H7 (cell line): ENCODE results near the gene SRF. TPM values are rescaled to one million over a fixed set of nuclear protein-coding genes. Genes with fewer than 3 reads are reported as not detected.

Experiments
- DNase-seq: peaks from one replicate; pipeline ENCODE4 v3.0.0; 2012
- H3K27me3 ChIP-seq: 2 replicates; pipeline ENCODE4 v1.6.0; 2011; ENCODE audit warnings: mild to moderate bottlenecking, low read length; ENCODE audit not compliant: control insufficient read depth, insufficient read depth
- H3K36me3 ChIP-seq: replicated peaks from 2 replicates; pipeline ENCODE4 v1.5.1; 2011; ENCODE audit warnings: low read length; ENCODE audit not compliant: control insufficient read depth, insufficient read depth
- H3K4me3 ChIP-seq: 2 replicates; pipeline ENCODE4 v1.5.1; 2011; ENCODE audit warnings: low read depth, mild to moderate bottlenecking, control low read depth, low read length, moderate library complexity; ENCODE audit not compliant: insufficient read depth
- total RNA-seq: library from RNA; depleted of rRNA; stranded (reverse); fragments of >200 nt; shearing (Covaris generic); gene quantifications from 2 replicates; pipeline ENCODE4 v1.2.3, GENCODE V29; 2014

Gene SRF
- total RNA-seq, 1 experiment from 2014 or later = 48.3 TPM

- Histone ChIP-seq H3K27me3 (no peaks in the 10 kb centered on the region), H3K36me3 (no peaks in the 10 kb centered on the region; the same call in 1 of the 2 replicates), H3K4me3 (no peak overlapping the region)
- no peak for DNase-seq
Observed at GRCh38 chr6:43204271-43205105, 33.4 kb downstream of the SRF start.

GRCh38 chr6:43205849-43206248, 34.8 kb downstream of the SRF start:
- Histone ChIP-seq H3K36me3 (no peaks in the 10 kb centered on the region; the same call in 1 of the 2 replicates), H3K27me3 (no peaks in the 10 kb centered on the region), H3K4me3 (no peak overlapping the region)
- no peak for DNase-seq

- no peaks in the 10 kb centered on the region for H3K27me3 ChIP-seq
- DNase-seq = no peak
- no peak overlapping the region for H3K4me3 ChIP-seq
- H3K36me3 ChIP-seq = no peaks in the 10 kb centered on the region
Observed at GRCh38 chr6:43207286-43207685, 36.2 kb downstream of the SRF start.

GRCh38 chr6:43211955-43212354, 40.9 kb downstream of the SRF start:
- Histone ChIP-seq H3K27me3 (no peaks in the 10 kb centered on the region), H3K36me3 (no peaks in the 10 kb centered on the region), H3K4me3 (no peak overlapping the region)
- DNase-seq = peak; percentile 52

- Histone ChIP-seq H3K4me3 (no peak overlapping the region), H3K27me3 (no peaks in the 10 kb centered on the region), H3K36me3 (no peaks in the 10 kb centered on the region)
- DNase-seq = no peak
Observed at GRCh38 chr6:43213431-43213830, 42.4 kb downstream of the SRF start.

GRCh38 chr6:43215066-43215465, 44.0 kb downstream of the SRF start:
- H3K36me3 ChIP-seq = no peaks in the 10 kb centered on the region
- no peaks in the 10 kb centered on the region for H3K27me3 ChIP-seq
- H3K4me3 ChIP-seq = no peak overlapping the region
- peak; percentile 11 for DNase-seq

GRCh38 chr6:43216200-43216599, 45.1 kb downstream of the SRF start:
- Histone ChIP-seq H3K27me3 (no peaks in the 10 kb centered on the region), H3K36me3 (no peaks in the 10 kb centered on the region), H3K4me3 (no peak overlapping the region)
- DNase-seq = peak; percentile 18

- no peak for DNase-seq
- no peaks in the 10 kb centered on the region for H3K36me3 ChIP-seq
- H3K27me3 ChIP-seq = no peaks in the 10 kb centered on the region
- H3K4me3 ChIP-seq = no peak overlapping the region
Observed at GRCh38 chr6:43217351-43217750, 46.3 kb downstream of the SRF start.

- DNase-seq = peak; percentile 25
- Histone ChIP-seq H3K36me3 (peaks cover 1% of the 10 kb centered on the region), H3K27me3 (no peaks in the 10 kb centered on the region), H3K4me3 (no peak overlapping the region)
Observed at GRCh38 chr6:43219119-43219518, 48.0 kb downstream of the SRF start.

GRCh38 chr6:43219814-43220213, 48.7 kb downstream of the SRF start:
- peaks cover 3% of the 10 kb centered on the region for H3K36me3 ChIP-seq
- H3K27me3 ChIP-seq = no peaks in the 10 kb centered on the region
- H3K4me3 ChIP-seq = no peak overlapping the region
- peak; percentile 30 for DNase-seq

- Histone ChIP-seq H3K4me3 (no peak overlapping the region), H3K27me3 (no peaks in the 10 kb centered on the region), H3K36me3 (peaks cover 3% of the 10 kb centered on the region)
- peak; percentile 55 for DNase-seq
Observed at GRCh38 chr6:43220439-43220951, 49.4 kb downstream of the SRF start.

GRCh38 chr6:43221046-43221972, 50.2 kb downstream of the SRF start:
- DNase-seq = peak; percentile 34
- H3K4me3 ChIP-seq = no peak overlapping the region
- no peaks in the 10 kb centered on the region for H3K27me3 ChIP-seq
- H3K36me3 ChIP-seq = peaks cover 3% of the 10 kb centered on the region

- Histone ChIP-seq H3K36me3 (peaks cover 3% of the 10 kb centered on the region), H3K27me3 (no peaks in the 10 kb centered on the region), H3K4me3 (no peak overlapping the region)
- peak; percentile 47 for DNase-seq
Observed at GRCh38 chr6:43222418-43223059, 51.5 kb downstream of the SRF start.

- H3K4me3 ChIP-seq = no peak overlapping the region
Observed at GRCh38 chr6:43223175-43223574, 52.1 kb downstream of the SRF start.

More at GRCh38 chr6:43223175-43223574, 52.1 kb downstream of the SRF start:
- peak; percentile 46 for DNase-seq
- H3K36me3 ChIP-seq = peaks cover 3% of the 10 kb centered on the region
- H3K27me3 ChIP-seq = no peaks in the 10 kb centered on the region
